HG02852 (cell line): ENCODE measurements around the gene PARL.
"Not testable (repeated sequence)": the region's sequence is repeated elsewhere in the genome, so short reads cannot be mapped to it uniquely, and the experiment has no call there.

ENCODE experiments used
- ATAC-seq: cut with Tn5 transposase; IDR thresholded peaks from one replicate; pipeline ENCODE4 v1.9.1; 2021; ENCODE audit warnings: mild to moderate bottlenecking, moderate library complexity; ENCODE audit not compliant: unreplicated experiment

The PARL gene

GRCh38 chr3:183904833-183905780, 20.4 kb upstream of the PARL start:
- ATAC-seq, result no peak

DNA sequence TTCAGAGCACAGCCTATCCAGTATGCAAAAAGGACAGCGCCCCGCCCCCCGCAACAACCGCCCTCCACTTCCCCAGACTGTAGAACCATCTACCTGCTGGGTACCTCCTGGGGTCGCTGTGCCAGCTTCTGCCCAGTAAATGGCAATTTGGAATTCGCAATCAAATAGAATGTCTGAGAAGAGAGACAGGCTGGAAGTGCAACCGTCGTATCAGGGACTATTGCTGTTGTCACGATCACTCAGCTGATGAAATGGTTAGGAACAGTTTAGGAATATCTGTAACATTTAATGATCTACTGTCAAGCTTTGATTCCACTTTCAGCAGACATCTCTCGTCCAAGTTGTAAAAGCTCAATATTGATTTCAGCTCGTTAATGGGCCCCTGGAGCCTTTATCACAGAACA, 13.3 kb upstream of the PARL start:
- no peak for ATAC-seq

GRCh38 chr3:183897606-183898005, 12.9 kb upstream of the PARL start:
- no peak for ATAC-seq

- ATAC-seq, result no peak
These were observed 11.9 kb upstream of the PARL start for GRCh38 chr3:183896610-183897009.

DNA sequence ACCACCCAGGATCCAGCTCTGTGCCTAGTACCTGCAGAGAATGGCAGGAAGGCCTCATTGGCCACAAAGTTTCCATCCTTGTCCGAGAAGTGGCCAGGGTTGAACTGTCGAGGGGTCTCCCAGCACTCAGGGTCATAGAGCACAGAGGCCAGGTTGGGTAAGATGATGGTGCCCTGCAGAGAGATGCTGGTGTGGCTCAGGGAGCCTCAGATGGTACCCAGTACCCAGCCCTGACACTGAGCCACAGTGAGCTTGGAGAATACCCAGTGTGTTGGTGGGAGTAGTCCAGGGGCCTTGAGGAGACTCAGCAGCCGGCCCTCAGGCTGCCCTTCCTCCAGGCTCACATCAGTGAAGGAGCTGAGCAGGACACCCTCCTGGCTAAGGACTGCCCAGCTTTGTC, 11.5 kb upstream of the PARL start:
- ATAC-seq, result no peak

DNA sequence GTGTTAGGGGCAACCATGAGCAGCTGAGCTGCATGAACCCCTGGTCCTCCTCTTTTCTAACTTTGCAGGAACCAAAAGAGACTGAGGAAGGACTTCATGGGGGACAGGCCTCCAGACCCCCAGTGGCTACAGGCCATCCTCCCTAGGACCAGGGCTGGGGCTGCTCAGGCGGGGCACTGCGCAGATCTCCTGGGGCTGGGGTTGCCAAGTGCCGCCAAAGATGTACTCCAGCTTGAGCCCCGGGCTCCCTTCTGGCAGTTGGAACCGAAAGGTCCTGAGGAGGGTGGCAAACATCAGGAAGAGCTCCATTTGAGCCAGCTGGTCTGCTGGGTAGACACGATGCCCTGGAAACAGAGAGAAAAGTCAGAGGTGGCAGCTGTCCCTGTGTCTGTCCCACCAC, 11.1 kb upstream of the PARL start:
- ATAC-seq, result no peak

DNA sequence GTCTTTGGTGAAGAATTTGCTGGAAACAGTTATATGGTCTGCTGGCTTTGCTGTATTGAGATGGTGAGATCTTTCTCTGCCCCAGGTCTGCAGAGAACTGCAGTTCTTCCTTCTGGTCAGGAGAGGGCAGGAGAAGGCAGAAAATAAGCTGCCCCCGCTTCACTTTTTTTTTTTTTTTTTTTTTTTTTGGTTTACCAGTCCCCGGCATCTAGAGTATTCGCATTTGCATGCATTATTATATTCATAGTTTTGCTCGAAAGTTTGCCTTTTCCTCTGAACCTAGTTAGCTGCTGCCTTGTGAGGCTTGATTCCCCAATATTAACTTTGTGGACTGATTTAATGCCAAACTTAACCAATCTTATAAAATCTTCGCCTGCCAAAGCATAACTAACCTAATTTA, 10.6 kb upstream of the PARL start:
- no peak for ATAC-seq

DNA sequence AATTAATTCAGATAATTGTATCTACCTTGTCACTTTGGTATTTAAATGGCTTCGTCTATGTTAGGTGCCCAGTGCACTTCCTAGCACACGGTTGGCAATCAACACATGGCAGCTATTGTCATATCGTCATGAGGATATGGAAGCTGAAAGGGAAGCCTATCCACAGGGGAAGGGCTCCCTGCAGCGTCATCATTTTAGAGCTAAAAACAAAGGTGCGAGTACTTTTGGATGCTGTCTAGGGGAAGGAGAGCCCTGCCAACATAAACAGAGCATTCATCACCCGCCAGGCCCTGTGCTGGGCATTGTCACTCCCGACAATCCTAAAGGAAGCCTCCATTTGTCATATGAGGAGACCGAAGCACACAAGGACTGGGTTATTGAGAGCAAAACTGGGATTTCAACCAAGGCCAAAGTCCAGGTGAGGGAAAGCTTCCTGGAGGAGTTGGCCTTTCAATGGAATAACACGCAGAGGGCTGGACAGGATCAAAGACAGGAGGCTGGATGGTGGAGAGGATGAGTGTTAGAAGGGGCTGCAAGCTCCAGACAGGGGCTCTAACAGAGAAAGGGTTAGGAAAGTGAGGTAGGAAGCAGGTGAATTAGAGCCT, 8.0 kb upstream of the PARL start:
- no peak for ATAC-seq

- no peak for ATAC-seq
These were observed 1.1 kb upstream of the PARL start for GRCh38 chr3:183885766-183886165.

- peak; percentile 1 for ATAC-seq
These were observed 618 bp downstream of the PARL start for GRCh38 chr3:183884097-183884426.

DNA sequence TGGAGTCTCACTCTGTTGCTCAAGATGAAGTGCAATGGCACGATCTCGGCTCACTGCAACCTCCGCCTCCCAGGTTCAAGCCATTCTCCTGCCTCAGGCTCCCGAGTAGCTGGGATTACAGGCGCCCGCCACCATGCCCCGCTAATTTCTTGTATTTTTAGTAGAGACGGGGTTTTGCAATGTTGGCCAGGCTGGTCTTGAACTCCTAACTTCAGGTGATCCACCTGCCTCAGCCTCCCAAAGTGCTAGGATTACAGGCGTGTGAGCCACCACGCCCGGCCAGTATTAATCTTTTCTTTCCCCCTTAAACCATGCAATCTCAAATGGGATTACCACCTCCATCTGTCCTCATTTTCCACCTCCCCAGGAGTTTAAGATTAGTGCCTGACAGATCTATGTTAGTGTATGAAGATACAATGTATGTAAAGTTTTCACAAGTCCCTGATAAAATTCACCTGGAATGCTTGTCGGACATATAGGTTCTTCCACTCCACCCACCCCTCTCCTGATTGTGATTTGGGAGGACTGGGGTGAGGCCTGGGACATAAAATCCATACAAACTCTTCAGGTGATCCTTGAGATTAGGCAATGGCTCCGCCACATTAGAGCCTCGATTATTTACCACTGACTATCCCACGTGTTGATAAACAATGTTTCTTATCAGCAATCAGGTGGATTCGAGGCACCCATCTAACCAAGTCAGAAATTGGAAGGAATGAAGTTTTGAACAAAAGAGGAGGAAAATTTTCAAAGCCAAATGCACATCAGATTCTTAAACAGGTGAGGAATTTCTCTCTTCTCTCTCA, 1.2 kb downstream of the PARL start:
- ATAC-seq, result no peak

DNA sequence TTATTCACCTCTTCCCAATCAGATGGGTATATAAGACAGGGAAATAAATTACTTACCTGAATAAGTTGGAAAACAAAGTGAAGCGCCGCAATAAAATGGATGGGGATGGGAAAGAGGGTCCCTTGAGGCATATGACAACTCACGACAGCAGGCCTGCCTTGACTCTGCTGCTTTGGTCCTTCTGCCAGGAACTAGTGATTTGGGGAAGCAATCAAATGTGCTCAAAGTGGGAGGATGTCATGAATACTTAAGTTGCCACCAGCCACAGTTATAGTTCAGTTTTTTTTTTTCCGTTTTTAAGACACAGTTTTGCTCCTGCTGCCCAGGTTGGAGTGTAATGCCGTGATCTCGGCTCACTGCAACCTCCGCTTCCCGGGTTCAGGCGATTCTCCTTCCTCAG, 4.6 kb downstream of the PARL start:
- no peak for ATAC-seq

DNA sequence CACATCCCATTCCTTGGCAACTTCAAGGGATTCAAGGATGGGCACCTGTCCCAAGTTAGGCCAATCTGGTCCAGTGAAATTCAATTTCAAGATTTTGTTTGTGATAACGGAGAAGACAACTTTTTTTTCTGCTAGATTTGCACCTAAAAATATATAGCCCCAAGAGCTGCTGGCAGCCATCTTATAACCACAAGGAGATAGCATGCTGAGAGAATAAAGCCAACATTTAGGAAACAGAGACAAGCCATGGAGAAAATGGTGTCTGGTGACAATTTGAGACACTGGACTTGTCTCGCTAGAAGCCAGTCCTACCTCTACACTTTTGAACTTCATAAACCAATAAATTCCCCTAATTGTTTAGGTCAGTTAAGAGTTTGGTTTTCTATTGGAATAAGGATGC, 5.4 kb downstream of the PARL start:
- ATAC-seq, result no peak

DNA sequence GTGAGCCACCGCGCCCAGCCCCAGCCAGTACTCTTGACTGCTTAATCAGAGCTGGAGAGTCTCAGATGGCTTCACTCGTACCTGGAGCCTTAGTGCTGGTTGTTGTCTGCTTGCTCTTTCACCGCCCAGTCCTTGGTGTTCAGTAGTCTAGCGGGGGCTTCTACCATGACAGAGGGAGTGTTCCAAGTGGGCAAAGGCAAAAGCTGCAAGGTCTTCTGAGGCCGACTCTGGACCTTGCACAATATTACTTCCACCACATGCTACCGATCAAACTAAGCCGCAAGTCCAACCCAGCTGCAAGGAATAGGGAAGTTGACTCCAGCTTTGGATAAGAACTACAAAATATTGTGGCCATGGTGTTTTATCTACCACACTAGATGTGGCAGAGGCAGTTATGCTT, 6.6 kb downstream of the PARL start:
- ATAC-seq, result no peak

DNA sequence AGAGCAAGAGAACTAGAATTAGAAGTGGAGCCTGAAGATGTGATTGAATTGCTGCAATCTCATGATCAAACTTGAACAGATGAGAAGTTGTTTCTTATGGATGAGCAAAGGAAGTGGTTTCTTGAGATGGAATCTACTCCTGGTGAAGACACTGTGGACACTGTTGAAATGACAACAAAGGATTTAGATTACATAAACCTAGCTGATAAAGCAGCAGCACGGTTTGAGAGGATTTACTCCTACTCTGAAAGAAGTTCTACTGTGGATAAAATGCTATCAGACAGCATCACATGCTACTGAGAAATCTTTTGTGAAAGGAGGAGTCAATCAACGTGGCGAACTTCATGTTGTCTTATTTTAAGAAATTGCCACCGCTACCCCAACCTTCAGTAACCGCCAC, 7.5 kb downstream of the PARL start:
- ATAC-seq, result not testable (repeated sequence)

- no peak for ATAC-seq
These were observed 9.3 kb downstream of the PARL start for GRCh38 chr3:183875411-183875810.

DNA sequence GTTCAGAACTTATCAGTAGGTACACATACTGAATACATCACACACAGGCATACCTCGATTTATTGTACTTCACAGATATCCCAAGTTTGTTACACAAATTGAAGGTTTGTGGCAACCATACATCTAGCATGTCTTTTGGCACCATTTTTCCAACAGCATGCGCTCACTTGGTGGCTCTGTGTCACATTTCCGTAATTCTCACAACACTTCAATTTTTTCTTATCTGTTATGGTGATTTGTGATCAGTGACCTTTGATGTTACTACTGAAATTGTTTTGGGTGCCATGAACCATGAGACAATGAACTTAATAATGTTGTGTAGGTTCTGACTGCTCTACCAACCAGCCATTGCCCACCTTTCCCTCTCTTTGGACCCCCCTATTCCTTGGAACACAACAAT, 10.8 kb downstream of the PARL start:
- no peak for ATAC-seq

- ATAC-seq, result no peak
These were observed 13.1 kb downstream of the PARL start for GRCh38 chr3:183871541-183871940.

DNA sequence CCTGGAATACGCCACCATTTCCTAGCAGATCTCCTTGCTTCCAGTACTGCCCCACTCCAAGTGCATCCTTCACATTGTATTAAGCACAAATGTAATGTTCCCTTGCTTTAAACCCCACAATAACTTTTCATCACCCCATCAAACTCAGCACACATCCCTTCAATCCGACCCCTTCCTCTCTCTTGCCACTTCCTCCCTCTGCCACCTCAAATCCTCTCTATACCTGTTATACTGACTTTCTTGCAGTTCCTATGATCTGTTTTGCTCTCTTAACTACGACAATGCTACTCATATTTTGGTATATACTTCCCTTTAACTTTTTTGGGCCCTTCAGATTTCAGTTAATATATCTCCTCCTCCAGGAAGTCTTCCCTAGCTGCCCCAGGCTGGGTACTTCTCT, 14.1 kb downstream of the PARL start:
- ATAC-seq, result no peak

DNA sequence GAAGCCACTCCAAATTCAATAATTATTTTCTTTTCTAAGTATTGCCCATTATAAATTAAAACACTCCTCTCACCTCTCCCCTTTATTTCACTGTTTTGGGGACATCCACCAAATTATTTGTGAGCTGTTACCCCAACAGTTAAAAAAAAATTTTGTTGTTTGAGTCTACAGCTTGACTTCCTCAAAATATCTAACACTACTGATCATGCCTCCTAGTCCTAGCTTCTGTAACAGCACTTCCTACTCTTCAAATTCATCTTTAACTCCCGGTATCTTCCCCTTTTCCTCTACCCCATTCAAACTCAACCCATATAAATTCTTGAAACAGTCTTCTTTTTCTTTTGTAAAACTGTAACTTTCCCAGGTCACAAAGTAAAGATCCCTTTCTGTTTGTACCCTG, 15.9 kb downstream of the PARL start:
- ATAC-seq, result no peak

GRCh38 chr3:183862610-183863009, 22.1 kb downstream of the PARL start:
- ATAC-seq, result no peak

- no peak for ATAC-seq
These were observed 26.8 kb downstream of the PARL start for GRCh38 chr3:183857863-183858262.
